HG03558 (cell line): ENCODE measurements around the gene ABHD8.

ENCODE experiments used
- ATAC-seq: cut with Tn5 transposase; IDR thresholded peaks from one replicate; pipeline ENCODE4 v1.9.1; 2021; ENCODE audit warnings: moderate number of reproducible peaks; ENCODE audit not compliant: unreplicated experiment; ENCODE audit errors: extremely low read depth

The ABHD8 gene, protein sequence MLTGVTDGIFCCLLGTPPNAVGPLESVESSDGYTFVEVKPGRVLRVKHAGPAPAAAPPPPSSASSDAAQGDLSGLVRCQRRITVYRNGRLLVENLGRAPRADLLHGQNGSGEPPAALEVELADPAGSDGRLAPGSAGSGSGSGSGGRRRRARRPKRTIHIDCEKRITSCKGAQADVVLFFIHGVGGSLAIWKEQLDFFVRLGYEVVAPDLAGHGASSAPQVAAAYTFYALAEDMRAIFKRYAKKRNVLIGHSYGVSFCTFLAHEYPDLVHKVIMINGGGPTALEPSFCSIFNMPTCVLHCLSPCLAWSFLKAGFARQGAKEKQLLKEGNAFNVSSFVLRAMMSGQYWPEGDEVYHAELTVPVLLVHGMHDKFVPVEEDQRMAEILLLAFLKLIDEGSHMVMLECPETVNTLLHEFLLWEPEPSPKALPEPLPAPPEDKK

DNA sequence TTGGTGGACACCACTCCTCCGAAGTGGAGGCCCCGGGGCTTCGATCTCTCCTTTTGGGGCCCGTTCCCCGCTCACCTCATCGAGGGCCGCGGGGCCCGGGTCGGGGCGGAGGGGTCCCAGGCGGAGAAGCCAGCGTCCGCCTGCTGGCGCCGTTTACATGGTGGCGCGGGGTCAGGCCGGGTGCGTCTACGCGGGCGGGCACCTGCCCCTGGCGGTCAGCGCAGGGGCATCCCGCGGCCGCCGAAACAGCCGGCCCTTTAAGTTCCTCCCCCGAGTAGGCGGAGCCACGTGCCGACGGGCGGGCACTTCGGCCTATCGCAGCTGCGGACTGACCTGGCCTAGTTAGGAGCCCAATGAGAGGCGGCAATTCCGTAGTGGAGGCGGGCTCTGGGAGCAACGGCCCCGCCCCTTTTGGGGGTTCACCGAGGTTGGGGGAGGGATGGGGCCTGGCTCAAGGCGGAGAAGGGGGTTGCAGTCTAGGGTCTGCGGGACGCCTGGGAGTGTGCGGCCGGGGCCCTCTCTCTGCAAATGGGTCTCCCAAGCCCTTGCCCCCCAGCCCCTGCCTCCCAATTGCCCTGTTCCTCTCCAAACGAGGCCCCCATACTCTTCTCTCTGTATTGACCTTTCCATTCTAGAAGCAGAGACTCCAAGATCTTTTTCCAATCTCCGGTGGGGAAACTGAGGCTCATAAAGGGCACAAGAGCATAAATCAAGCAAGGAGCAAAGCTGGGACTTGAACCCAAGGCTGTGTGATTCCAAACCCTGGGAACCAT is at the start of gene ABHD8:
Gene ABHD8 (minus strand): TSS at position 259 of the 773 bp plus-strand sequence. CDS start 1,809 bp downstream, outside the sequence.
- no peak for ATAC-seq

DNA sequence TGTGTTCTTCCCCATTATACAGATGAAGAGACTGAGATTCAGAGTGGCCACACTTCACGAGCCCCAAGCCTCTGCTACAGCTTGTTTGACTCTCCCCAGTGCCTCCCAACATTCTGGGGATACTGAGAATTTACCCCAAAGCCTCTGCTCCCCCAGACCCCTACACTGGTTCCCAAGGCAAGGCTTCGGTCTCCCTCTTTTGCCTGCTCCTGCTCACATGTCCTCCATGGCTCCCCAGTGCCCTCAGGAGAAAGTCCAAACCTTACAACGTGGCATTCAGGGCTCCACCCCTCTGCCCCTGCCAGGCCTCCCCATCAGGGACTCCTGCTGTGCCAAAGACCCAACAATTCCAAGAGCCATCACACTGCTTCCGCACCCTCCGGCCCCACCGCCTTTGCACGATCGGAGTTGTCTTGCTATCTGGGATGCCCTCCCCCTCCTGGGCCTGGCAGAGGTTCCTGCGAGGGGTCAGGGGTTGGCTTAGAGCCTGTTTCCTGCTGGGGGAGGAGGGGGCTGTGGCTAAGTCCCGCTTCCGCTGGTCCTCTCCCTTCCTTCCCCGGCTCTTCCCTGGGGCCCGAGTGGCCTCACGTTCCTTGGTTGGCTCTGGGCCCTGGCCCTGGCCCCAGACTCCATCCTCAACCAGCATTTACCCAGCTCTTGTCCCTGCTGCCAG is 49.5 kb upstream of the ABHD8 start:
- no peak for ATAC-seq

DNA sequence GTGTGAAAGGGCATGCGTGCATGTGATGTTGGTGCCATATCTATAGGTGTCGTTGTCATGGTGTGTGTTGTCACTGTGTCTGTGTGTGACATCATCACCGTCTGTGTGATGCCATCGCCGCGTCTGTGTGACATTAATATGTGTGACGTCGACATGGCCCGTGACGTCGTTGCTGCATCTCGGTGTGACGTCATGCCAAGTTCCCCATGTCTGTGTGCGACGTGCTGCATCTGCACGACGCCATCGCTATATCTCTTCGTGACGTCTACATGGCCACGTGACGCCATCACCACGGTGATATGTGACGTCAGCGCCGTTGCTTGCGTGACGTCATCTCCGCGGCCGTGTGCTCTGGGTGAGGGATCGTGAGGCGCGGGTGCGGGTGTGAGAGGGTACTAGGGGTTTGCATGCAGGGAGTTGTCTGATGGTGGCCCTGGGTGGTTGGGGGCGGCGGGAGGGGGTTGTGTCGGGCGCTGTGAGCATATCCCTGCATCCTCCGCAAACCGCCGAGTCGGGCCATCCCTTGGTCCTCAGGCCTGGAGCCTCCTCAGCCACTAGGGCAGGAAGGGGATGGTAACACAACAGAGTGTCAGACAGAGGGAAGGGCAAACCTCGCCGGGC is 48.7 kb upstream of the ABHD8 start:
- no peak for ATAC-seq

DNA sequence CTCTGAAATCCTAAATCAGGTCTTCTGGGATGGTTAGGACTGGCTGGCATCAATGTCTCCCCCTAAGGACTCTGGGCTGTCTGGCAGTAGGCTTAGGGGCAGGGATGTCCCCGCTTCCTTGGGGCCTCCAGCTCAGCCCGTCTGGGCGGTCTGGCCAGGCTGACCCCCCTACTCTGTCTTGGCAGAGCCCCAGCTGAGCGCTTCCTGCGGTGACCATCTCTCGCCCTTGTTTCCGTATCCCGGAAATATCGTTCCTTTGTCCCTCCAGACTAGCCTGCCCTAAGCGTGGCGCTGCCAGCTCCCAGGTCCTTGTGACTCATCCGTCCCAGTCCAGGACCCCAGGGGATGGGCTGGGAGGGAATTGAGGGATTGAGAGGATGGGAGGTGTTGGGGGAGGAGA is 45.5 kb upstream of the ABHD8 start:
- ATAC-seq, result no peak

DNA sequence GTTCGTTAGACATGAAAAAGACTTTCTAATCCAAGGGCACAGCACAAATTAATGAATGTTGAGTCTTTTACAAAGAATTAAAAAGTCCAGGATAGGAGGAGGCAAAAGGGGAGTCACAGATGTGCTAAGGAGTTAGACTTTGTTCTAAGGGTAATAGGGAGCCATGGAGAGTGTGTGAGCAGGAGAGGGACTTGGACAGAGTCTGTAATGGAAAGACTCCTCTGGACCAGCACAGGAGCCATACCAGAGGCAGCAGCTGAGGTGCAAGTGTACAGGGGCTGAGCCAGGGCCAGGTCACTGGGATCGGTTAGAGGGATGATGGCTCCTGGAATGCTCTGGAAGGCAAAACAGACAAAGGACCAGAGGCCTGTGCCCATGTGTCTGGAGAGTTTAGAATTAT is 44.7 kb upstream of the ABHD8 start:
- ATAC-seq, result no peak

DNA sequence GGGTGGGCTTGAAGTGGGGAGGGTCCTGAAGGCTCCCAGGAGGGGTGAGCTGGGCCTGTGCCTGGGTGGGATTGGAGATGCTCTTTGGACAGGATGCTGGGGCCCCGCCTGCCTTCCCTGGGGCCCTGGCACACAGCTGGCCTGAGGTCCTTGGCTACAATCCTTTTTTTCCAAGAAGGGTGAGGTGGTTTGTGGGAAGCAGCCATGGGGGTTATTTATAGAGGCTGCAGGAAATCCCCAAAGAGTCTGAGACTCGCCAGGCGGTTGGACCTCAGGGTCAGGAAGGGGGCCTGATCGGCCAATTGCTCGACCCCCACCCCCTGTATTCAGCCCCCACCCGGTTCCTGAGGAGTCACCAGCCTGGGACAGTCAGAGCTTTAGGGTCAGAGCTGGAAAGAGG is 44.1 kb upstream of the ABHD8 start:
- ATAC-seq, result no peak

DNA sequence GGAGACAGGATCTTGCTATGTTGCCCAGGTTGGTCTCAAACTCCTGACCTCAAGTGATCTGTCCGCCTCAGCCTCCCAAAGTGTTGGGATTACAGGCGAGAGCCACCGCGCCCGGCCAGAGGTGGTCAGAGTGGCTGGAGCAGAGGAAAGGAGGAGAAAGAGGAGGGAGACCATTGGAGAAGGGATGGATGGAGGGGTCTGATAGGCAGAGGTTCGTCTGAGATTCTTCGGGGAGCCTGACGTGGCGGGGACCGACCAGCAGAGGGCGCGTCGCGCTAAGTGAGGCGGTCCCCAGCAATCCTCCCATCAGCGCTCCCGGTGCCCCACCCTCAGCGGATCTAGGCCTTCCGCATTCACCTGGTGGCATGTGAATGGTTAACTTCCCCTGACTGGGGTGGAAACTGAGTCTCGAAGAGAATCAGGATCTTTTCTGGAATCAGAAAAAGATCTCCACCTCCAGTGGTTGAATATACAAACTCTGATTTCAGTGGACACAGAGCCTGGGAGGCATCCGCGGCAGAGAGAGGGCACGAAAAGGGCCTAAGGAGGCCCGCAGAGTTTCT is 43.0 kb upstream of the ABHD8 start:
- ATAC-seq, result no peak

DNA sequence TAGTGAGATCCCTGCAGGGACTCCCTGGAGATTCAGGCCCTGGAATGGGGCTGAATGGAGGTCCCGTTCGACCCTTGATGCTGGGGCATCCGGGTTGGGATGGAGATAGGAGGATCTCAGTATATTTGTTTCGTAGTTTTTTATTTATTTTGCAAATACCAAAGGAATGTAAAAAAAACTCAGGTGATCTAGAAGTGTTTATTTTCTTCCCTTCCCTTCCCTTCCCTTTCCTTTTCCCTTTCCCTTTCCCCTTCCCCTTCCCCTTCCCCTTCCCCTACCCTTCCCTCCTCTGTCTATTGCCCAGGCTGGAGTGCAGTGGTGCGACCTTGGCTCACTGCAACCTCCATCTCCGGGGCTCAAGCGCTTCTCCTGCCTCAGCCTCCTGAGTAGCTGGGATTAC is 38.6 kb upstream of the ABHD8 start:
- no peak for ATAC-seq

DNA sequence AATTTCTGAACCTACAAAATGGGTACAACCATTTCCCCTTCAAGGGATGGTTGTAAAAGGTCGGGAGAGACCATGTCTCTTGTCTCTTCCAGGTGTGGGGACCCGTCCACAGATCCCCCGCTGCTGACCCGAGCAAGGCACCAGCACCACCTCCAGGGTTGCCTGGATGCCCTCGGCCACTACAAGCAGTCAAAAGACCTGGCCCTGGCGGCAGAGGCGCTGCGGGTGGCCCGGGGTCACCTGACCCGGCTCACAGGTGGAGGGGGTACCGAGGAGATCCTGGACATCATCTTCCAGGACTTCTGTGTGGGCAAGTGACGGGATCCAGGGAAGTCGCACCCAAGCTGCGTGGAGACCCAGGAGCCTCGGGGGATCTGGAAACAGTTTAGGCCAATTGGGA is 38.2 kb upstream of the ABHD8 start:
- ATAC-seq, result no peak

DNA sequence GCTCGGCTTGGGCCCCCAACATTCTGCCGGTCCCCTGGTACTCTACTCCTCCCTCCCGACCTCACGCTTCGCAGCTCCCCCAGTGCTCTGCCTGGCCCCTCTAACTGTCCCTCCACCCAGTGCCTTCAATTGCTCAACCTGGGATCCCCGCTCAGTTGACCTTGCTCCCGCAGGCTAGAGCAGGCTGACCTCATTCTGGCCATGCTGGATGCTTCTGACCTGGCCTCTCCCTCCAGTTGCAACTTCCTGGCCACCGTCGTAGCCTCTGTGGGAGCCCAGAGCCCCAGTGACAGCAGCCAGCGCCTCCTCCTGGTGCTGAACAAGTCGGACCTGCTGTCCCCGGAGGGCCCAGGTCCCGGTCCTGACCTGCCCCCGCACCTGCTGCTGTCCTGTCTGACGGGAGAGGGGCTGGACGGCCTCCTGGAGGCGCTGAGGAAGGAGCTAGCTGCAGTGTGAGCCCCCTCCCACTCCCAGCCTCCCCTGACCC is 37.7 kb upstream of the ABHD8 start:
- no peak for ATAC-seq

DNA sequence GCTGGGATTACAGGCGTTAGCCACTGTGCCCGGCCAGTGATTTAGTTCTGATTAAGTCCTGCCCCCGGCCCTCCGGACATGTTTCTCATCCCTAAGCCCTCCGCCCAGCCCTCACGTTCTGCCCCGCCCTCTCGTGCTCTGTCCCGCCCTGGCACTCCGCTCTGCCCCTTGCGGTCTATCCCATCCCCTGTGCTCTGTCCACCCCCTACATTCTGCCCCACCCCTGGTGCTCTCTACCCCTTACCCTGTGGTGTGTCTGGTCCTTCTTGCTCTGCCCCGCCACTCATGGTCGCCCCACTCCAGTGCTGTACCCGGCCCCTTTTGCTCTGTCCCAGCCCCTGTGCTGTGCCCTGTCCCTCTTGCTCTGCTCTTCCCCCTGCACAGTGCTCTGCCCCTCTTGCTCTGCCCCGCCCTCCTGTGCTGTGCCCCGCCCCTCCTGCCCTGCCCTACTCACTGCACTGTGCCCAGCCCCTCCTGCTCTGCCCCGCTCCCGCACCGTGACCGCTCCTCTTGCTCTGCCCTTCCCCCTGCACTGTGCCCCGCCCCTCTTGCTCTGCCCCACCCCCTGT is 37.2 kb upstream of the ABHD8 start:
- no peak for ATAC-seq

DNA sequence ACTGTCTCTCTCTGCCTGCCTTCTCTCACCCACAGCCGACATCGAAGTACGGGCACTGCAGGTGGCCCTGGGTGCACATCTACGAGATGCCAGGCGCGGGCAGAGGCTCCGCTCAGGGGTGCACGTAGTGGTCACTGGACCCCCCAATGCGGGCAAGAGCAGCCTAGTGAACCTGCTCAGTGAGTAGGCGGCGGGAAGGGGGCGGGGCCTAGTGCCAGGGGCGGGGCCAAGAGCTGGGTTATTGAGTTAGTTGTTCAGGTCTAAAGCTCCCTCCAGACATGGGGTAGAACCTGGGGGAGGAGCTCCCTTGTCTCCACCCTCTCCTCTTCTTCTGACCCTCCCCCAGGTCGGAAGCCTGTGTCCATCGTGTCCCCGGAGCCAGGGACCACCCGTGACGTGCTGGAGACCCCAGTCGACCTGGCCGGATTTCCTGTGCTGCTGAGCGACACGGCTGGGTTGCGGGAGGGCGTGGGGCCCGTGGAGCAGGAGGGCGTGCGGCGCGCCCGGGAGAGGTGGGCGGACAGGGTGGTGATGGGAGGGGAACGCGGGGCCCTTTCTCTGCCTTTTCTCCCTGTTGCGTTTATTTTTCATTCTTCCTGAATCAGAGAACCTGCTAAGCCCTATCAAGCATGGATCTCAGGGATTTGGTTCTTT is 36.0 kb upstream of the ABHD8 start:
- ATAC-seq, result no peak

DNA sequence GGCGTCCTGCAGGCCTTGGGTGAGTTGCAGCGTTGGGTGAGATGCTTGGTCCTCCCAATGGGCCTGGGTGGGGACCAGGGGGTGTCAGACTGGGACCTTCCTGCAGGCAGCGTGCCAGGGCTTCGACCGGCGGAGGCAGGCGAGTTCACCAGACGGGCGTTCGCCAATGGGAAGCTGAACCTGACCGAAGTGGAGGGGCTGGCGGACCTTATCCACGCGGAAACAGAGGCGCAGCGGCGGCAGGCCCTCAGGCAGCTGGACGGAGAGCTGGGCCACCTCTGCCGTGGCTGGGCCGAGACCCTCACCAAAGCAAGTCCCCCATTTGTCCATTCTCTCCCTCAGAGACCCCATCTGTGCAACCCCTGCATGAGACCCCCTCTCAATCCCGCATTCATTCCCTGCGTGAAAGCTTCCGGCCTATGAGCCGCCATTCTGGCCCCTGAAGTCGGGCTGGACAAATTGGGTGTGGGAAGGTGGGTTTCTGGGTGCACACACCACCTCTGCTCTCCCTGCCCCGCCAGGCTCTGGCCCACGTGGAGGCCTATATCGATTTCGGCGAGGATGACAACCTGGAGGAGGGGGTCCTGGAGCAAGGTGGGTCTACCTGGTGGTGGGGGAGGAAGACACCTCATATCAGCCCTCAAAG is 35.3 kb upstream of the ABHD8 start:
- ATAC-seq, result no peak

DNA sequence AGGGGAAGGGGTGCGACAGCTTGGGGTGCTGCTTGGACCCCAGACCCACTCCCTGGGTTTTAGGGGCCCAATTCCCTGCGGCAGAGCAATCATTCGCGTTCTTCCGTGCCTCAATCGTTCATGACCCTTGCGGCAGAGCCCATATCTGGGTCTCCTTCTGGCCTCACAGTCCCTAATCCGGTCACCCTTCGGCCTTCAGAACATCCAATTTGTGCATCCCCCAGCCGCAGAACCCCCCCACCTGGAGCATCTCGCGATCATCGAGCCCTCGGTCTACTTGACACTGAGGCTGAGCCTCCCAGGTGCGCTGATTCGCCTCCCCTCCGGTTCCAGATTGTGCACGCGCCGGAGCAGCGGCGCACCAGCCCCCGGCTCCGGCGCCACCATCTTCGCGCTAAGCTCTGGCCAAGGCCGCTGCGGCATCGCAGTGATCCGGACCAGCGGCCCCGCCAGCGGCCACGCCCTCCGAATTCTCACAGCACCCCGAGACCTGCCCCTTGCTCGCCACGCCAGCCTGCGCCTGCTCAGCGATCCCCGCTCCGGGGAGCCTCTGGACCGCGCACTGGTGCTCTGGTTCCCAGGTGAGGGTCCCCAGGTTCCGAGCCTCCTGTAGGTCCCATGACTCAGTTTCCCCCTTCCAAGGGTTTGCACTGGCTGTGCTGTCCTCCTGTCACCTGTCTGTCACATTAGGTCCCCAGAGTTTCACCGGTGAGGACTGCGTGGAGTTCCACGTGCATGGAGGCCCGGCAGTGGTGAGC is 34.6 kb upstream of the ABHD8 start:
- no peak for ATAC-seq

DNA sequence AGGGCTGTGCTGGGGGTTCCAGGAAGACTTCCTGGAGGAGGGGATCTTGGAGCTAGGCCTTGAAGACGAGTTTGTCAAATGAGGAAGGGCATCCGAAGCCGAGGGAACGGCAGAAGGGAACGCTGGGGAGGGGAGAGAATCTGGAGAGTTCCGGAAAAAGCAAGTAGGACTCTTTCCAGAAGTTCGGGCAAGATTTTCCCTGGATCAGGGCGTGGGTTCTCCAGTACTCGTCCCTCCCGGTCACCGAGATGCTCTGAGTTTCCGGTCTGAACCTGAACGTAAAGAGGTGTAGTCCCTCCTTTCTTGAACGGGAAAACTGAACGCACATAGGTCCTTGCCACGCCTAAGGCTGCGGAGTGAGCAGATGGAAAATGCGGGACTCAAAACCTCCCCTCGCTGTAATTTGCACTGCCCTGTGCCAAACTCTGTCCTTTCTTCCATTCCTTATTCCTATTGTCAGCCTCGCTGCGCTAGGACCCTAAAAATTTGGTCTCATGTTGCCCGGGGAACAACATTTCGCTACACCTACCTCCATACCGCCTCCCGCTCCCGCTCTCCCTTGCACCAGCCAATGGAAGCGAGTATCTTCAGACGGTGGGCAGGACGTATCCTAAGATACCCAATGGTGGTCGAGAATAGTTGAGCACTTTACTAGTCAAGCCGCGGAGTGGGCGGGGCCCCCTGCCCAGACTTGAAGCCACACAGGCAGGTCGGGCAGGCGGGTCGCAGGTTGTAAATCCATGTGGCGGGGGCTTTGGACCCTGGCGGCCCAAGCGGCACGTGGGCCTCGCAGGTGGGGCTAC is 33.8 kb upstream of the ABHD8 start, which contains the start of gene GTPBP3:
Gene GTPBP3 (plus strand): TSS at position 682 of the 803 bp plus-strand sequence. CDS start 59 bp downstream, at position 741.
- ATAC-seq, result peak; percentile 41

DNA sequence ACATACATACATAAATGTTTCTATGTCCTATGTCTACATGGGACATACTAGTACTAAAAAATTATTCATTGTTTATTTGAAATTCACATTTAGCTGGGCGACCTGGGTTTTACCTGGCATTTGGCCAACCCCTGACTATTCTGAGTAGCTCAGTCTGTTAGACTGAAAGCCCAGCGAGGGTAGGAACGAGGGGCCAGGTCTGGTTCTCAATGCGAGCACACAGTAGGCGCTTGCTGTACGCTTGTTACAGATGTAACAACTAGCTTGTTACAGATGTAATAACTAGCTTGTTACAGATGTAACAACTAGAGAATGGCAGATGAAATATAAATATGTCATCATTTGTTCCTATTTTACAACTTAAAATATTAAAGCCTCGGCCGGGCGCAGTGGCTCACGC is 32.4 kb upstream of the ABHD8 start:
- ATAC-seq, result no peak
